ENCODE measurements around the gene BEND7. TPM values are rescaled to one million over a fixed set of nuclear protein-coding genes. Genes with fewer than 3 reads are reported as not detected.

BEND7 gene
- polyA plus RNA-seq, 1 donor (not counting 4 experiments of a cell fraction or from before 2014, with no cell fraction given) = 4.4 TPM

GRCh38 chr10:13414137-13414536 is 114.7 kb downstream of the BEND7 start:
- Histone ChIP-seq H2AFZ (ENCODE audit: control insufficient read depth, low read length) (no peak overlapping the region), H3K9me1 (ENCODE audit: control insufficient read depth, extremely low read depth, insufficient read depth, low read length) (no peaks in the 10 kb centered on the region), H3K36me3 (ENCODE audit: control insufficient read depth in 2 of 2, extremely low read depth in 1 of 2, insufficient read depth in 2 of 2, low read length in 2 of 2) (no peaks in the 10 kb centered on the region), H3K4me2 (ENCODE audit: control insufficient read depth, extremely low read depth, insufficient read depth, low read depth, low read length) (no peak overlapping the region), H3K4me1 (ENCODE audit: control insufficient read depth, extremely low read depth, insufficient read depth, low read length) (no peaks in the 10 kb centered on the region), H3K4me3 (ENCODE audit: control insufficient read depth in 2 of 3, extremely low read depth in 1 of 3, insufficient read depth in 2 of 3, low read depth in 1 of 3, low read length in 3 of 3) (no peak overlapping the region), H3K27ac (ENCODE audit: control insufficient read depth, insufficient read depth, low read length) (no peak overlapping the region), H3K79me2 (ENCODE audit: control insufficient read depth, insufficient read depth, low read length) (no peaks in the 10 kb centered on the region), H3K27me3 (ENCODE audit: control insufficient read depth, extremely low read depth, insufficient read depth, low read length) (no peaks in the 10 kb centered on the region), H3K9me3 (ENCODE audit: control insufficient read depth, low read depth, low read length) (no peaks in the 10 kb centered on the region), H3K9ac (ENCODE audit: control insufficient read depth, extremely low read depth, insufficient read depth, low read length) (no peak overlapping the region), H4K20me1 (ENCODE audit: control insufficient read depth, extremely low read depth, insufficient read depth, low read length) (no peaks in the 10 kb centered on the region)
- no peak for FAIRE-seq
- dilution Hi-C loops (cut with MboI; ENCODE audit: extremely low pct_ligation_motif_present, low sequenced_read_pairs) = no loop called here
- no peak for DNase-seq (ENCODE audit: low read depth, low spot score)
- TF ChIP-seq CTCF (optimal IDR thresholded peaks at IDR 0.05 in 1 of 3, IDR thresholded peaks at IDR 0.05 in 1 of 3, conservative IDR thresholded peaks at IDR 0.05 in 1 of 3; ENCODE audit: extremely low read depth in 1 of 3, insufficient read depth in 2 of 3, low read length in 3 of 3) (no peak), EZH2 (IDR thresholded peaks at IDR 0.05; ENCODE audit: low read length) (no peak)

DNA sequence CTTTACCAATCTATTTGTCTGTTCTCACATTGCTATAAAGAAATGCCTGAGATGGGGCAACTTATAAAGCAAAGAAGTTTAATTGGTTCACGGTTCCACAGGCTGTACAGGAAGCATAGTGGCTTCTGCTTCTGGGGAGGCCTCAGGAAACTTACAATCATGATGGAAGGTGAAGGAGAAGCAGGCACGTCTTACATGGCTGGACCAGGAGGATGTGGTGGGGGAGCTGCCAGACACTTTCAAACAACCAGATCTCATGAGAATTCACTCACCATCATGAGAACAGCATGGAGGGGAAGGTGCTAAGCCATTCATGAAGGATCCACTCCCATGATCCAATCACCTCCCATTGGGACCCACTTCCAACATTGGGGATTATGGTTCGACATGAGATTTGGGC is 115.9 kb downstream of the BEND7 start:
- TF ChIP-seq EZH2 (IDR thresholded peaks at IDR 0.05; ENCODE audit: low read length) (no peak), CTCF (optimal IDR thresholded peaks at IDR 0.05 in 1 of 3, IDR thresholded peaks at IDR 0.05 in 1 of 3, conservative IDR thresholded peaks at IDR 0.05 in 1 of 3; ENCODE audit: extremely low read depth in 1 of 3, insufficient read depth in 2 of 3, low read length in 3 of 3) (no peak)
- H3K36me3 ChIP-seq (ENCODE audit: control insufficient read depth in 2 of 2, extremely low read depth in 1 of 2, insufficient read depth in 2 of 2, low read length in 2 of 2) = no peaks in the 10 kb centered on the region
- no peaks in the 10 kb centered on the region for H4K20me1 ChIP-seq (ENCODE audit: control insufficient read depth, extremely low read depth, insufficient read depth, low read length)
- DNase-seq (ENCODE audit: low read depth, low spot score) (no peak), FAIRE-seq (no peak)
- no peaks in the 10 kb centered on the region for H3K27me3 ChIP-seq (ENCODE audit: control insufficient read depth, extremely low read depth, insufficient read depth, low read length)
- dilution Hi-C loops (cut with MboI; ENCODE audit: extremely low pct_ligation_motif_present, low sequenced_read_pairs) = no loop called here
- H3K4me1 ChIP-seq (ENCODE audit: control insufficient read depth, extremely low read depth, insufficient read depth, low read length) = no peaks in the 10 kb centered on the region
- no peaks in the 10 kb centered on the region for H3K9me1 ChIP-seq (ENCODE audit: control insufficient read depth, extremely low read depth, insufficient read depth, low read length)
- no peaks in the 10 kb centered on the region for H3K79me2 ChIP-seq (ENCODE audit: control insufficient read depth, insufficient read depth, low read length)
- no peak overlapping the region for H3K27ac ChIP-seq (ENCODE audit: control insufficient read depth, insufficient read depth, low read length)
- no peak overlapping the region for H3K4me2 ChIP-seq (ENCODE audit: control insufficient read depth, extremely low read depth, insufficient read depth, low read depth, low read length)
- H3K4me3 ChIP-seq (ENCODE audit: control insufficient read depth in 2 of 3, extremely low read depth in 1 of 3, insufficient read depth in 2 of 3, low read depth in 1 of 3, low read length in 3 of 3) = no peak overlapping the region
- H3K9ac ChIP-seq (ENCODE audit: control insufficient read depth, extremely low read depth, insufficient read depth, low read length) = no peak overlapping the region
- H3K9me3 ChIP-seq (ENCODE audit: control insufficient read depth, low read depth, low read length) = no peaks in the 10 kb centered on the region
- H2AFZ ChIP-seq (ENCODE audit: control insufficient read depth, low read length) = no peak overlapping the region
